Activated CD8-positive, alpha-beta memory T cell treated with anti-CD3 and anti-CD28 coated beads, Interleukin-2, amount 50 U/mL, for 48 hours (primary cell): Measurements from ENCODE around the gene HADH.
"Not testable (repeated sequence)": the region's sequence is repeated elsewhere in the genome, so short reads cannot be mapped to it uniquely, and the experiment has no call there.

Experiments
- DNase-seq: peaks from one replicate; pipeline ENCODE4 v3.0.0-alpha.2; 2020

The HADH gene

GRCh38 chr4:107996949-107997788, 7.5 kb downstream of the HADH start:
- DNase-seq = no peak

- no peak for DNase-seq
Observed at GRCh38 chr4:107997794-107998193, 8.1 kb downstream of the HADH start.

- no peak for DNase-seq
Observed at GRCh38 chr4:107999932-108000539, 10.3 kb downstream of the HADH start.

GRCh38 chr4:108001540-108002135, 11.9 kb downstream of the HADH start:
- DNase-seq = no peak

- DNase-seq = no peak
Observed at GRCh38 chr4:108003982-108004515, 14.4 kb downstream of the HADH start.

- DNase-seq = no peak
Observed at GRCh38 chr4:108004646-108005045, 15.0 kb downstream of the HADH start.

- no peak for DNase-seq
Observed at GRCh38 chr4:108005807-108006206, 16.1 kb downstream of the HADH start.

GRCh38 chr4:108006361-108006760, 16.7 kb downstream of the HADH start:
- DNase-seq = no peak

- DNase-seq = no peak
Observed at GRCh38 chr4:108007984-108008383, 18.3 kb downstream of the HADH start.

GRCh38 chr4:108008721-108009120, 19.0 kb downstream of the HADH start:
- no peak for DNase-seq

GRCh38 chr4:108010167-108010566, 20.5 kb downstream of the HADH start:
- no peak for DNase-seq

- DNase-seq = not testable (repeated sequence)
Observed at GRCh38 chr4:108012382-108012781, 22.7 kb downstream of the HADH start.

- DNase-seq = no peak
Observed at GRCh38 chr4:108013327-108013726, 23.6 kb downstream of the HADH start.

- DNase-seq = no peak
Observed at GRCh38 chr4:108013955-108014354, 24.3 kb downstream of the HADH start.

GRCh38 chr4:108018040-108018883, 28.6 kb downstream of the HADH start:
- peak; percentile 93 for DNase-seq

- DNase-seq = no peak
Observed at GRCh38 chr4:108018884-108019187, 29.1 kb downstream of the HADH start.

- DNase-seq = no peak
Observed at GRCh38 chr4:108024085-108024877, 34.6 kb downstream of the HADH start.

- no peak for DNase-seq
Observed at GRCh38 chr4:108024878-108025165, 35.1 kb downstream of the HADH start.

GRCh38 chr4:108029016-108029720, 39.5 kb downstream of the HADH start:
- no peak for DNase-seq

- no peak for DNase-seq
Observed at GRCh38 chr4:108029731-108030130, 40.0 kb downstream of the HADH start.

GRCh38 chr4:108030332-108030731, 40.6 kb downstream of the HADH start:
- DNase-seq = peak; percentile 68
